IgD-negative memory B cell (primary cell): ENCODE results near the gene ALLC. TPM values are rescaled to one million over a fixed set of nuclear protein-coding genes. Genes with fewer than 3 reads are reported as not detected.
"Not testable (repeated sequence)": the region's sequence is repeated elsewhere in the genome, so short reads cannot be mapped to it uniquely, and the experiment has no call there.

Experiments used
- H3K27ac Mint-ChIP-seq, 3 donors: one replicate each; pipeline ENCODE4 v1.8.0; 2020 to 2022; ENCODE audit warnings: mild to moderate bottlenecking in 3 of 3, mixed read lengths in 3 of 3, moderate library complexity in 1 of 3
- H3K27me3 Mint-ChIP-seq: one replicate; pipeline ENCODE4 v1.8.0; 2021; ENCODE audit warnings: mixed read lengths
- H3K36me3 Mint-ChIP-seq: one replicate; pipeline ENCODE4 v1.8.0; 2020; ENCODE audit warnings: mild to moderate bottlenecking, mixed read lengths
- H3K4me1 Mint-ChIP-seq, 3 donors: one replicate each; pipeline ENCODE4 v1.8.0; 2020 to 2022; ENCODE audit warnings: mixed read lengths in 3 of 3, mild to moderate bottlenecking in 1 of 3
- H3K4me3 Mint-ChIP-seq, 4 donors: one replicate each; pipeline ENCODE4 v1.8.0; 2020 to 2022; ENCODE audit warnings: mild to moderate bottlenecking in 4 of 4, mixed read lengths in 4 of 4, moderate library complexity in 3 of 4
- H3K9me3 Mint-ChIP-seq, 3 donors: one replicate each; pipeline ENCODE4 v1.8.0; 2020 to 2021; ENCODE audit warnings: mixed read lengths in 3 of 3, mild to moderate bottlenecking in 1 of 3
- polyA plus RNA-seq: library from polyadenylated mRNA; unstranded; fragments of 300-500 nt; fragmentation: Illumina TruSeq; gene quantifications from one replicate; pipeline ENCODE4 v1.2.3, GENCODE V29; 2021

Gene ALLC
- polyA plus RNA-seq, 1 donor from 2014 or later = not detected

GRCh38 chr2:3652896-3653625, 4.9 kb upstream of the ALLC start:
- Mint-ChIP-seq H3K27me3 (peaks cover 1% of the 10 kb centered on the region), H3K27ac (peak overlapping the region in 1 of 3 donors; percentile 88), H3K36me3 (peaks cover 5% of the 10 kb centered on the region), H3K9me3 (no peaks in the 10 kb centered on the region), H3K4me1 (peaks cover 10 to 13% (median 12%) of the 10 kb centered on the region in 3 donors), H3K4me3 (peak overlapping the region in 1 of 4 donors; percentile 79)

- Mint-ChIP-seq H3K36me3 (peaks cover 5% of the 10 kb centered on the region), H3K27ac (peak overlapping the region in 1 of 3 donors; percentile 55), H3K4me3 (peak overlapping the region in 1 of 4 donors; percentile 60), H3K9me3 (no peaks in the 10 kb centered on the region), H3K27me3 (peaks cover 1% of the 10 kb centered on the region), H3K4me1 (peaks cover 10 to 13% (median 12%) of the 10 kb centered on the region in 3 donors)
Measured at GRCh38 chr2:3654011-3654410, 4.0 kb upstream of the ALLC start.

GRCh38 chr2:3654531-3655225, 3.3 kb upstream of the ALLC start:
- H3K27me3 Mint-ChIP-seq = no peaks in the 10 kb centered on the region

GRCh38 chr2:3655871-3656761, 1.9 kb upstream of the ALLC start:
- Mint-ChIP-seq H3K27me3 (peaks cover 3% of the 10 kb centered on the region), H3K4me3 (no peak overlapping the region), H3K9me3 (peaks cover 0 to 2% (median 0%) of the 10 kb centered on the region in 3 donors), H3K4me1 (peaks cover 9 to 13% (median 12%) of the 10 kb centered on the region in 3 donors), H3K36me3 (peaks cover 7% of the 10 kb centered on the region), H3K27ac (peak overlapping the region in 1 of 3 donors; percentile 90)

More at GRCh38 chr2:3654531-3655225, 3.3 kb upstream of the ALLC start:
- Mint-ChIP-seq H3K4me1 (peaks cover 10 to 13% (median 12%) of the 10 kb centered on the region in 3 donors), H3K27ac (no peak overlapping the region), H3K9me3 (no peaks in the 10 kb centered on the region), H3K36me3 (peaks cover 5% of the 10 kb centered on the region), H3K4me3 (peak overlapping the region in 1 of 4 donors; percentile 60)

- Mint-ChIP-seq H3K4me3 (peak overlapping the region in 1 of 4 donors; percentile 63), H3K27ac (peak overlapping the region in 2 of 3 donors; percentile 43 to 90)
Measured at GRCh38 chr2:3656762-3657721, 958 bp upstream of the ALLC start.

GRCh38 chr2:3659447-3660432, 1.7 kb downstream of the ALLC start:
- Mint-ChIP-seq H3K36me3 (peaks cover 2% of the 10 kb centered on the region), H3K27me3 (peaks cover 3% of the 10 kb centered on the region), H3K9me3 (peaks cover 0 to 2% (median 0%) of the 10 kb centered on the region in 3 donors), H3K4me1 (peaks cover 0 to 10% (median 7%) of the 10 kb centered on the region in 3 donors), H3K4me3 (peak overlapping the region in 3 of 4 donors; percentile 2 to 35 (median 9)), H3K27ac (peak overlapping the region in 2 of 3 donors; percentile 54 to 68)

More at GRCh38 chr2:3656762-3657721, 958 bp upstream of the ALLC start:
- Mint-ChIP-seq H3K36me3 (peaks cover 7% of the 10 kb centered on the region), H3K27me3 (peaks cover 3% of the 10 kb centered on the region), H3K9me3 (peaks cover 0 to 2% (median 0%) of the 10 kb centered on the region in 3 donors), H3K4me1 (peaks cover 3 to 11% (median 10%) of the 10 kb centered on the region in 3 donors)

GRCh38 chr2:3660640-3661039, 2.6 kb downstream of the ALLC start:
- Mint-ChIP-seq H3K27ac (peak overlapping the region in 1 of 3 donors; percentile 68), H3K4me3 (peak overlapping the region in 3 of 4 donors; percentile 2 to 75 (median 35)), H3K4me1 (peaks cover 0 to 10% (median 7%) of the 10 kb centered on the region in 3 donors)
- H3K36me3 Mint-ChIP-seq, H3K9me3 Mint-ChIP-seq, H3K27me3 Mint-ChIP-seq: not testable (repeated sequence)

GRCh38 chr2:3661149-3661660, 3.2 kb downstream of the ALLC start:
- H3K4me3 Mint-ChIP-seq = peak overlapping the region in 3 of 4 donors; percentile 31 to 58 (median 49)
- H3K4me1 Mint-ChIP-seq = peaks cover 0 to 10% (median 7%) of the 10 kb centered on the region in 3 donors
- peaks cover 3% of the 10 kb centered on the region for H3K36me3 Mint-ChIP-seq
- peaks cover 3% of the 10 kb centered on the region for H3K27me3 Mint-ChIP-seq
- peak overlapping the region in 2 of 3 donors; percentile 47 to 68 for H3K27ac Mint-ChIP-seq
- H3K9me3 Mint-ChIP-seq = peaks cover 2 to 6% (median 4%) of the 10 kb centered on the region in 3 donors

GRCh38 chr2:3662239-3662638, 4.2 kb downstream of the ALLC start:
- Mint-ChIP-seq H3K9me3 (peaks cover 2 to 6% (median 4%) of the 10 kb centered on the region in 3 donors), H3K27ac (peak overlapping the region in 2 of 3 donors; percentile 47 to 68), H3K4me3 (peak overlapping the region in 2 of 4 donors; percentile 49 to 58), H3K4me1 (peaks cover 0 to 10% (median 7%) of the 10 kb centered on the region in 3 donors), H3K36me3 (peaks cover 3% of the 10 kb centered on the region), H3K27me3 (peaks cover 6% of the 10 kb centered on the region)

- Mint-ChIP-seq H3K4me1 (peaks cover 0 to 10% (median 7%) of the 10 kb centered on the region in 3 donors), H3K36me3 (peaks cover 3% of the 10 kb centered on the region), H3K27me3 (peaks cover 9% of the 10 kb centered on the region), H3K9me3 (peaks cover 2 to 6% (median 4%) of the 10 kb centered on the region in 3 donors), H3K4me3 (no peak overlapping the region), H3K27ac (no peak overlapping the region)
Measured at GRCh38 chr2:3664118-3664517, 6.1 kb downstream of the ALLC start.

GRCh38 chr2:3664925-3665324, 6.9 kb downstream of the ALLC start:
- Mint-ChIP-seq H3K27ac (no peak overlapping the region), H3K9me3 (peaks cover 2 to 6% (median 4%) of the 10 kb centered on the region in 3 donors), H3K4me3 (no peak overlapping the region), H3K27me3 (peaks cover 11% of the 10 kb centered on the region), H3K36me3 (peaks cover 3% of the 10 kb centered on the region), H3K4me1 (peaks cover 0 to 10% (median 7%) of the 10 kb centered on the region in 3 donors)

GRCh38 chr2:3665886-3666612, 8.0 kb downstream of the ALLC start:
- Mint-ChIP-seq H3K4me1 (peaks cover 0 to 5% (median 2%) of the 10 kb centered on the region in 3 donors), H3K36me3 (peaks cover 2% of the 10 kb centered on the region), H3K4me3 (no peak overlapping the region), H3K27me3 (peaks cover 10% of the 10 kb centered on the region), H3K9me3 (peaks cover 2 to 6% (median 2%) of the 10 kb centered on the region in 3 donors), H3K27ac (no peak overlapping the region)
